WTC11 (cell line): ENCODE data around the gene STK16. TPM values are rescaled to one million over a fixed set of nuclear protein-coding genes. Genes with fewer than 3 reads are reported as not detected.

ENCODE experiments used
- ATAC-seq: fragments of 200-7000 bp; cut with Tn5 transposase; 2 replicates; pipeline ENCODE4 v1.10.0; 2021; ENCODE audit warnings: mild to moderate bottlenecking, moderate library complexity
- CTCF ChIA-PET: fragments of 300-600 bp; sonication (Branson Sonifier 250); formaldehyde crosslinking; loops from one replicate; lab custom pipeline; 2021; ENCODE audit warnings: antibody characterized with exemption; lab: Charles Lee
- POLR2A ChIA-PET: fragments of 350-600 bp; sonication (Branson Sonifier 250); formaldehyde crosslinking; loops from one replicate; lab custom pipeline; 2021; ENCODE audit warnings: antibody characterized with exemption; lab: Charles Lee
- DNase-seq: peaks from one replicate; pipeline ENCODE4 v3.0.0; 2021; ENCODE audit warnings: low spot score
- H3K27ac Mint-ChIP-seq: 2 replicates; pipeline ENCODE4 v1.8.0; 2021; ENCODE audit warnings: mixed read lengths
- H3K27me3 Mint-ChIP-seq: 2 replicates; pipeline ENCODE4 v1.8.0; 2021; ENCODE audit warnings: low read depth, mild to moderate bottlenecking, moderate library complexity, mixed read lengths
- H3K36me3 Mint-ChIP-seq: 2 replicates; pipeline ENCODE4 v1.8.0; 2021; ENCODE audit warnings: mixed read lengths
- H3K4me1 Mint-ChIP-seq: 2 replicates; pipeline ENCODE4 v1.8.0; 2022; ENCODE audit warnings: mixed read lengths
- H3K4me3 Mint-ChIP-seq: 2 replicates; pipeline ENCODE4 v1.8.0; 2021; ENCODE audit warnings: mild to moderate bottlenecking, moderate library complexity, mixed read lengths
- H3K9me3 Mint-ChIP-seq: 2 replicates; pipeline ENCODE4 v1.8.0; 2021; ENCODE audit warnings: mixed read lengths
- ATF1 ChIP-seq: sonication (generic); formaldehyde crosslinking; IDR thresholded peaks from 2 replicates; pipeline ENCODE4 v1.8.1; 2023; ENCODE audit warnings: mild to moderate bottlenecking, moderate library complexity, missing genetic modification reagents
- CDX4 ChIP-seq: fragments of 250-450 bp; sonication (Bioruptor Pico); IDR thresholded peaks from 2 replicates; pipeline ENCODE4 v1.9.0; 2021; ENCODE audit warnings: moderate library complexity, mild to moderate bottlenecking, inconsistent platforms, borderline replicate concordance
- E2F1 ChIP-seq: sonication (generic); formaldehyde crosslinking; IDR thresholded peaks from 2 replicates; pipeline ENCODE4 v1.8.0; 2022; ENCODE audit warnings: mild to moderate bottlenecking, missing genetic modification reagents
- E2F5 ChIP-seq: sonication (generic); formaldehyde crosslinking; IDR thresholded peaks from 2 replicates; pipeline ENCODE4 v1.8.1; 2022; ENCODE audit warnings: mild to moderate bottlenecking, moderate library complexity, missing genetic modification reagents
- ERG ChIP-seq: fragments of 250-450 bp; sonication (Bioruptor Pico); IDR thresholded peaks from 2 replicates; pipeline ENCODE4 v1.8.0; 2021; ENCODE audit warnings: mild to moderate bottlenecking
- FOXP1 ChIP-seq: sonication (generic); formaldehyde crosslinking; IDR thresholded peaks from 2 replicates; pipeline ENCODE4 v1.8.0; 2022; ENCODE audit warnings: missing genetic modification reagents, mild to moderate bottlenecking, moderate library complexity, borderline replicate concordance
- GRHL2 ChIP-seq: fragments of 250-450 bp; sonication (Bioruptor Pico); IDR thresholded peaks from 2 replicates; pipeline ENCODE4 v1.8.0; 2022; ENCODE audit warnings: mild to moderate bottlenecking, moderate library complexity; ENCODE audit not compliant: insufficient replicate concordance, severe bottlenecking
- MAX ChIP-seq: sonication (generic); formaldehyde crosslinking; IDR thresholded peaks from 2 replicates; pipeline ENCODE4 v1.8.0; 2022; ENCODE audit warnings: mild to moderate bottlenecking, missing genetic modification reagents
- MLX ChIP-seq: sonication (generic); formaldehyde crosslinking; IDR thresholded peaks from 2 replicates; pipeline ENCODE4 v1.8.1; 2023; ENCODE audit warnings: mild to moderate bottlenecking, missing genetic modification reagents, moderate library complexity
- MXD4 ChIP-seq: fragments of 250-450 bp; sonication (Bioruptor Pico); IDR thresholded peaks from 2 replicates; pipeline ENCODE4 v1.8.0; 2021; ENCODE audit warnings: mild to moderate bottlenecking, moderate library complexity, borderline replicate concordance
- NR2C2 ChIP-seq: sonication (generic); formaldehyde crosslinking; IDR thresholded peaks from 2 replicates; pipeline ENCODE4 v1.8.0; 2022; ENCODE audit warnings: mild to moderate bottlenecking, missing genetic modification reagents
- SMAD3 ChIP-seq: sonication (generic); formaldehyde crosslinking; IDR thresholded peaks from 2 replicates; pipeline ENCODE4 v1.8.0; 2022; ENCODE audit warnings: missing genetic modification reagents, mild to moderate bottlenecking, borderline replicate concordance
- TEAD1 ChIP-seq: sonication (generic); formaldehyde crosslinking; IDR thresholded peaks from 2 replicates; pipeline ENCODE4 v1.8.0; 2022; ENCODE audit warnings: mild to moderate bottlenecking, missing genetic modification reagents
- USF2 ChIP-seq: sonication (generic); formaldehyde crosslinking; IDR thresholded peaks from 2 replicates; pipeline ENCODE4 v1.8.1; 2023; ENCODE audit warnings: mild to moderate bottlenecking, missing genetic modification reagents, moderate library complexity
- ZBTB21 ChIP-seq: sonication (generic); formaldehyde crosslinking; IDR thresholded peaks from 2 replicates; pipeline ENCODE4 v1.8.1; 2023; ENCODE audit warnings: mild to moderate bottlenecking, missing genetic modification reagents, borderline replicate concordance
- ZNF281 ChIP-seq: sonication (generic); formaldehyde crosslinking; IDR thresholded peaks from 2 replicates; pipeline ENCODE4 v1.8.0; 2023; ENCODE audit warnings: mild to moderate bottlenecking, missing genetic modification reagents
- ZNF396 ChIP-seq: fragments of 250-450 bp; sonication (Bioruptor Pico); IDR thresholded peaks from 2 replicates; pipeline ENCODE4 v1.8.0; 2021; ENCODE audit warnings: mild to moderate bottlenecking, moderate library complexity, borderline replicate concordance
- ZSCAN18 ChIP-seq: fragments of 250-450 bp; sonication (Bioruptor Pico); IDR thresholded peaks from 2 replicates; pipeline ENCODE4 v2.1.2; 2022; ENCODE audit warnings: mild to moderate bottlenecking, moderate library complexity
- total RNA-seq: library from RNA; stranded (reverse); gene quantifications from 3 replicates; pipeline ENCODE4 v1.2.3, GENCODE V29; 2021

STK16 gene
- total RNA-seq, 1 experiment from 2014 or later, result 27.5 TPM

- Mint-ChIP-seq H3K4me1 (peaks cover 25% of the 10 kb centered on the region), H3K27ac (no peak overlapping the region), H3K4me3 (no peak overlapping the region), H3K36me3 (peaks cover 42% of the 10 kb centered on the region), H3K9me3 (no peaks in the 10 kb centered on the region), H3K27me3 (no peaks in the 10 kb centered on the region)
- no peak for TF ChIP-seq ZNF396
- no peak for TF ChIP-seq ATF1 (CRISPR knock-in tag)
- no peak for TF ChIP-seq USF2 (CRISPR knock-in tag)
- no peak for TF ChIP-seq ZSCAN18 (CRISPR knock-in tag)
- TF ChIP-seq ZNF281 (CRISPR knock-in tag), result no peak
- TF ChIP-seq ZBTB21, result no peak
- TF ChIP-seq SMAD3 (CRISPR knock-in tag), result no peak
- no peak for TF ChIP-seq MAX
- no peak for TF ChIP-seq FOXP1 (CRISPR knock-in tag)
- TF ChIP-seq E2F5 (CRISPR knock-in tag), result no peak
- TF ChIP-seq GRHL2 (CRISPR knock-in tag), result no peak
- no peak for TF ChIP-seq CDX4 (CRISPR knock-in tag)
- no peak for TF ChIP-seq MLX (CRISPR knock-in tag)
- TF ChIP-seq TEAD1 (CRISPR knock-in tag), result no peak
- no peak for TF ChIP-seq NR2C2 (CRISPR knock-in tag)
- no peak for TF ChIP-seq MXD4
- no peak for TF ChIP-seq ERG (CRISPR knock-in tag)
- TF ChIP-seq E2F1, result no peak
- ATAC-seq (no peak), DNase-seq (no peak)
- ChIA-PET POLR2A (interaction anchor here (0.5 kb wide), 1 partner anchor 32 kb away, joined by 3 read pairs; the partner anchor contains the start of gene TUBA4B), CTCF (no interaction called here)
Observed at GRCh38 chr2:219220652-219221402, 24.5 kb upstream of the STK16 start.
